Ishikawa (cell line): ENCODE results near the gene TBC1D22B.
A peak's percentile ranks its signal among the peaks of the same experiment; 100 is the strongest.

Source experiments
- CEBPB ChIP-seq: IDR thresholded peaks from 2 replicates; pipeline ENCODE4 v1.6.1; 2012
- CREB1 ChIP-seq: IDR thresholded peaks from 2 replicates; pipeline ENCODE4 v1.6.1; 2012; ENCODE audit warnings: low read depth
- EGR1 ChIP-seq: IDR thresholded peaks from 2 replicates; pipeline ENCODE4 v1.6.1; 2012
- EP300 ChIP-seq: IDR thresholded peaks from 2 replicates; pipeline ENCODE4 v1.6.1; 2012; ENCODE audit warnings: borderline replicate concordance
- FOXM1 ChIP-seq: IDR thresholded peaks from 2 replicates; pipeline ENCODE4 v1.6.1; 2012; ENCODE audit warnings: low read depth, borderline replicate concordance
- NFIC ChIP-seq: IDR thresholded peaks from 2 replicates; pipeline ENCODE4 v1.6.1; 2012
- RAD21 ChIP-seq: IDR thresholded peaks from 2 replicates; pipeline ENCODE4 v1.6.1; 2012; ENCODE audit warnings: low read depth
- TAF1 ChIP-seq: IDR thresholded peaks from 2 replicates; pipeline ENCODE4 v1.6.1; 2012; ENCODE audit warnings: low read depth, mild to moderate bottlenecking
- TCF12 ChIP-seq: IDR thresholded peaks from 2 replicates; pipeline ENCODE4 v1.6.1; 2012; ENCODE audit warnings: low read depth
- TEAD4 ChIP-seq: IDR thresholded peaks from 2 replicates; pipeline ENCODE4 v1.6.1; 2012
- YY1 ChIP-seq: IDR thresholded peaks from 2 replicates; pipeline ENCODE4 v1.6.1; 2012; ENCODE audit warnings: low read depth
- ZBTB7A ChIP-seq: IDR thresholded peaks from 2 replicates; pipeline ENCODE4 v1.6.1; 2012; ENCODE audit warnings: low read depth
- TF ChIP-seq, protein P1 (sequence below): IDR thresholded peaks from 2 replicates; pipeline ENCODE4 v1.6.1; 2012
- TF ChIP-seq, protein P2 (sequence below): IDR thresholded peaks from 2 replicates; pipeline ENCODE4 v1.6.1; 2012; ENCODE audit warnings: low read depth, mild to moderate bottlenecking
- TF ChIP-seq, protein P3 (sequence below): IDR thresholded peaks from 2 replicates; pipeline ENCODE4 v1.6.1; 2012

Gene TBC1D22B

DNA sequence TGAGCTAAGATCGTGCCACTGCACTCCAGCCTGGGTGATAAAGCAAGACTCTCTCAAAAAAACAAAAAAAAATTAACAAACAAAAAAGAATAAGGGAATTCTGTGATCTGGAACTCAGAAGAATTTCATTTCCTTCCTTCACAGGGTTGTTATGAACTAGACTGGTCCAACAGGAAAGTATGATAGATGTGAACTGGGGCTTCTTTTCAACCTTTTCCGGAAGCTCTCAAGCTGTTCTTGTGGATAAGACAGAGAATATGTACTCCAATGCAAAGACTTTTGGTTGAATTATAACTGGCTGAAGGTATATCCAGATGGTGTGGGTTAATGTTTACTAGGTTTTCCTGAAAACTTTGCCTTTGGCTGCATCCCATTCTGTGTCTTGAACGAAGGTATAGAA is 101.5 kb downstream of the TBC1D22B start:
- no peak for TF ChIP-seq FOXM1
- TF ChIP-seq CREB1: no peak
- TF ChIP-seq, protein P1, sequence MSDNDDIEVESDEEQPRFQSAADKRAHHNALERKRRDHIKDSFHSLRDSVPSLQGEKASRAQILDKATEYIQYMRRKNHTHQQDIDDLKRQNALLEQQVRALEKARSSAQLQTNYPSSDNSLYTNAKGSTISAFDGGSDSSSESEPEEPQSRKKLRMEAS: no peak
- no peak for TF ChIP-seq TCF12
- no peak for TF ChIP-seq ZBTB7A
- no peak for TF ChIP-seq TEAD4
- no peak for TF ChIP-seq EP300
- TF ChIP-seq, protein P2, sequence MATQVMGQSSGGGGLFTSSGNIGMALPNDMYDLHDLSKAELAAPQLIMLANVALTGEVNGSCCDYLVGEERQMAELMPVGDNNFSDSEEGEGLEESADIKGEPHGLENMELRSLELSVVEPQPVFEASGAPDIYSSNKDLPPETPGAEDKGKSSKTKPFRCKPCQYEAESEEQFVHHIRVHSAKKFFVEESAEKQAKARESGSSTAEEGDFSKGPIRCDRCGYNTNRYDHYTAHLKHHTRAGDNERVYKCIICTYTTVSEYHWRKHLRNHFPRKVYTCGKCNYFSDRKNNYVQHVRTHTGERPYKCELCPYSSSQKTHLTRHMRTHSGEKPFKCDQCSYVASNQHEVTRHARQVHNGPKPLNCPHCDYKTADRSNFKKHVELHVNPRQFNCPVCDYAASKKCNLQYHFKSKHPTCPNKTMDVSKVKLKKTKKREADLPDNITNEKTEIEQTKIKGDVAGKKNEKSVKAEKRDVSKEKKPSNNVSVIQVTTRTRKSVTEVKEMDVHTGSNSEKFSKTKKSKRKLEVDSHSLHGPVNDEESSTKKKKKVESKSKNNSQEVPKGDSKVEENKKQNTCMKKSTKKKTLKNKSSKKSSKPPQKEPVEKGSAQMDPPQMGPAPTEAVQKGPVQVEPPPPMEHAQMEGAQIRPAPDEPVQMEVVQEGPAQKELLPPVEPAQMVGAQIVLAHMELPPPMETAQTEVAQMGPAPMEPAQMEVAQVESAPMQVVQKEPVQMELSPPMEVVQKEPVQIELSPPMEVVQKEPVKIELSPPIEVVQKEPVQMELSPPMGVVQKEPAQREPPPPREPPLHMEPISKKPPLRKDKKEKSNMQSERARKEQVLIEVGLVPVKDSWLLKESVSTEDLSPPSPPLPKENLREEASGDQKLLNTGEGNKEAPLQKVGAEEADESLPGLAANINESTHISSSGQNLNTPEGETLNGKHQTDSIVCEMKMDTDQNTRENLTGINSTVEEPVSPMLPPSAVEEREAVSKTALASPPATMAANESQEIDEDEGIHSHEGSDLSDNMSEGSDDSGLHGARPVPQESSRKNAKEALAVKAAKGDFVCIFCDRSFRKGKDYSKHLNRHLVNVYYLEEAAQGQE: no peak
- TF ChIP-seq, protein P3, sequence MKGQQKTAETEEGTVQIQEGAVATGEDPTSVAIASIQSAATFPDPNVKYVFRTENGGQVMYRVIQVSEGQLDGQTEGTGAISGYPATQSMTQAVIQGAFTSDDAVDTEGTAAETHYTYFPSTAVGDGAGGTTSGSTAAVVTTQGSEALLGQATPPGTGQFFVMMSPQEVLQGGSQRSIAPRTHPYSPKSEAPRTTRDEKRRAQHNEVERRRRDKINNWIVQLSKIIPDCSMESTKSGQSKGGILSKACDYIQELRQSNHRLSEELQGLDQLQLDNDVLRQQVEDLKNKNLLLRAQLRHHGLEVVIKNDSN: no peak
- TF ChIP-seq RAD21: no peak
- TF ChIP-seq CEBPB: no peak
- TF ChIP-seq NFIC: no peak
- TF ChIP-seq EGR1: no peak
- TF ChIP-seq YY1: no peak

DNA sequence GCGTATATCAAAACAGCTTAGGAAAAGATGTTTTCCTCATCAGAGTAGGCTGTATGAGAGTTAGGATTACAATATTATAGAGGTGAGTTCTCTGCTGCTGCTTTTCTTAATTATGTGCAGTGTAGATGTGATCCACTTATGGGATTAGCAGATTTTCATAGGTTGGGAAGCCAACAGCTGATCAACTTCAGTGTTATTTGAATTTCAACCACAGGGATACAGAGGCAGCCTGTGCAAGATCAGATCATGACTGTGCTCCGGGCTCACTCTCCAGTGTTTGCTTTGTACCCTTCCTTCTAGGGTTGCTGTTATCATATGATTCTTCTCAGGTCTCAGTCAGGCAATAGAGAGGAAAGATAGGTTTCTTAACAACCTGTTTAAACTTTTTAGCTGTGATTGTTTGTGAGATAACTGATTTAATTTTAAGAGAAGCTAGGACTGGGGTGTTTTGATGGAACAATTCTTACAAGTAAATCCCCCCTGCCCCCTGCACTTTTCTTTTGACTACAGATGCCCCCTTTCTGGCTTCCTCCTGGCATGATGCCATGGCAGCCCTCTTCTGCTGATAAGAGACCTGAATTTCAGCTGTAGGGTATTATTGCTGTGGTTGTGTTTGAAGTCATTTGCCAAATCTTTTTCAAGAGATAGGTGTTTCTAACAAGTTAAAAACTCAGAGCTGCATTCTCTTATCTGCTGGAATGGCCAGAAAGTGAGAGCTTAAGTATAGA is 104.7 kb downstream of the TBC1D22B start:
- TF ChIP-seq FOXM1 (no peak), EP300 (no peak), CREB1 (no peak)
- TF ChIP-seq, protein P1: no peak

DNA sequence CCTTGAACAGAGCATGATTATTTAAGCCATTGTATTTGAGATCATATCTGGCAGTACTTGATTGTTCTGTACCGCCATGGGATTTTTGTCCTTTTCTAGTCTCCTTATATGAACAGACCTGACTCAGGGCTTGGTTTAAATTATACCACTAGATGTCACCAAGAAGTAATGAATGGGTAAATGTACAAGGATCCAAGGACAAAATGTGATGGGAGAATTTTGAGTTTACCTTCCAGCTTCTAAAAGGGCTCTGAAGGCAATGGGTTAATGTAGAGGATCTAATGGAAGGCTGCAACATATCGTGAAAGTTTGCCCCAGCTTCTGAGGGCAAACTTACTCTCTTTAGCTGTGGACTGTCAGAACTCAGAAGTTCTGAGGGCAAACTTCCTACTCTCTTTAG is 108.2 kb downstream of the TBC1D22B start:
- TF ChIP-seq, protein P2: no peak
- TF ChIP-seq NFIC: no peak
- no peak for TF ChIP-seq TEAD4
- TF ChIP-seq RAD21: peak; percentile 38
- TF ChIP-seq, protein P1: no peak
- no peak for TF ChIP-seq ZBTB7A
- TF ChIP-seq EGR1: no peak
- no peak for TF ChIP-seq TCF12

DNA sequence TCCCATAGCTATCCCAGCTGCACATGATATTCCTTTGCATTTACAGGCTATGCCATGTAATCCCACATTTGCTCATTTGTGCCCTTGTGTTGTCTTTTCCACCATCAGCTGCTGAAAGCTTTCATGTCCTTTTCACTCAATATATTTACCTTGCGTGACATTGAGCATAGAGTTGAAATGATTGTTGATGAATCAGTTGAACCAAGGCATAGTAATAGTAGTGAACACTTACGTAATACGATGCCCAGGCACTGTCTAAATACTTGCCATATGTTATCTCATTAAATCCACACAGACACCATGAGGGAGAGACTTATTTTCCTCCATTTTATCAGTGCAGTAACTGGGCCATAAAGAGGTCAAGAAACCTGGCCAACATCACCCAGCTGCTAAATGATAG is 109.3 kb downstream of the TBC1D22B start:
- TF ChIP-seq TAF1 (no peak), CREB1 (no peak), ZBTB7A (no peak), EP300 (no peak), YY1 (no peak), NFIC (no peak), RAD21 (no peak), TCF12 (no peak), FOXM1 (no peak), EGR1 (no peak)
- TF ChIP-seq, protein P2: no peak
- TF ChIP-seq, protein P1: no peak
- TF ChIP-seq, protein P3: no peak
